ENCODE data around the gene RAX.

Gene RAX

GRCh38 chr18:59272891-59273758, at the start of gene RAX:
RAX (minus strand) TSS chr18:59273454; CDS start chr18:59273206, 248 bp downstream.
- DNase-seq: peak in 1 of 2 donors; percentile 35

GRCh38 chr18:59318460-59319050, 45.3 kb upstream of the RAX start, which contains the start of gene CPLX4:
CPLX4 (minus strand) TSS chr18:59318649; CDS start chr18:59318462, 187 bp downstream.
- DNase-seq: no peak

GRCh38 chr18:59311631-59312030, 38.4 kb upstream of the RAX start:
- DNase-seq: no peak

GRCh38 chr18:59308938-59309260, 35.6 kb upstream of the RAX start:
- DNase-seq: no peak

DNA sequence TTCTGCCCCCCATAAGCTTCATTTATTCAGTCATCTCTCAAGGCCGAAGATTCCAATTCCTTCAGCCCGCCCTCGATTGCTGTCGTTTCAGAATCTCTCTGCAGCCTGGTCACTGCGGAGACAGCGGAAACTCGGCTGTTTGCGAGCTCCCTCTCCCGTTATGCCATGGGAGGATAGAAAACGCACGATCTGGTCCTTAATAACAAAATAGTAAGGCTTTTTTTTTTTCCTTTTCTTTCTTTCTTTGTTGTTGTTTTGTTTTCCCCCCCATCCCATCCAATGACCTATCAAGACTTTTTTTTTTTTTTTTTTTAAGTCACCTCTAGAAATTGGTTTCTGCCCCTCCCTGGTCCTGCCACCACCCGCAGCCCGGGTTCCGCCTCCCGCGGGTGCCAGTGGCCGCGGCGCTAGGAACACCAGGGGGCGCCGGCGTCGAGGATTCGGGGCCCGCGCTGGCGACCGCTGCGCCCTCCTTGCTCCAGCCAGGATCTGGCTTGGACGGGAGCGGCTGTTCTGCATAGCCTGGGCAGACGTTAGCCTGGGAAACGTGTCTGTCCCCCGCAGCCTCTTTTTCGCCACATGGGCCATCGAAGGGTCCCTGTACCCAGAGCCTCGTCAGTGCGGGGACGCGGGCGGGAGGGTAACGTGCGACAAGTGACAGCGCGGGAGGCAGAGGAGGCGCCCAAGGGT, 35.1 kb upstream of the RAX start:
- DNase-seq: peak; percentile 43 to 81

DNA sequence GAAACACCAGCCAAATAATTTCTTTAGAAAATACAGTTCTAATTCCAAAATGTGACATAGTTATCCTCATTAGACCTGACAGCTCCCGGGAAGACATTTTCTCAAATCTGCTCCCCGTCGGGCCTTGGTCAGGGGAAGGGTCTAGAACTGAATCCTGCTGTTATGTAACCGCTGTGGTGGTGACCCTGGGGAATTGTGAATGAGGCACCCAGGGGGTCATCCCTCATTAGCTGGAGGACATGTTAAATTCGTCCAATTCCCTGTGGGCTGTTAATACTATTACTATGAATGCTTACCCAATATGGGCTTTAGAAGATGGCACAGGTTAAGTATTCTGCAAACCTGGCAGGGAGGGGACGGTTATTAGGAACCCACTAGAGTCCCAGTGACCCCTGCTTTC, 33.4 kb upstream of the RAX start:
- no peak for DNase-seq

DNA sequence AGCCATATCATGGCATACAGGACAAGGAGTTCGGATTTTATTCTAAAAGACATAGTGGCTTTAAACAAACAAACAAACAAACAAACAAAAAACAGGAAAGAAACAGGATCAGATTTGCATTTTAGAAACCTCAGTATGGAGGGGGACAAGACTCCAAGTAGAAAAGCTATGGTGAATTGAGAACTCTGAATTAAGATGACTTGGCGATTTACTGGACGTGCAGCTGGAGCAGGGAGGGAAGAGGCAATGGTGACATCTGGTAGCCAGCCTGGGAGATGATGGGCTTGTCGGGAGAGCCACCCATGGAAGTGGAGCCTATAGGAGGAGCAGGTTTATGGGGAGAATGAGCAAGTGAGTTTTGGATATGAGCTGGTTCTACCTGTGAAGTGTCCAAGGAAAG, 32.0 kb upstream of the RAX start:
- DNase-seq: no peak

GRCh38 chr18:59303656-59304195, 30.5 kb upstream of the RAX start:
- no peak for DNase-seq

DNA sequence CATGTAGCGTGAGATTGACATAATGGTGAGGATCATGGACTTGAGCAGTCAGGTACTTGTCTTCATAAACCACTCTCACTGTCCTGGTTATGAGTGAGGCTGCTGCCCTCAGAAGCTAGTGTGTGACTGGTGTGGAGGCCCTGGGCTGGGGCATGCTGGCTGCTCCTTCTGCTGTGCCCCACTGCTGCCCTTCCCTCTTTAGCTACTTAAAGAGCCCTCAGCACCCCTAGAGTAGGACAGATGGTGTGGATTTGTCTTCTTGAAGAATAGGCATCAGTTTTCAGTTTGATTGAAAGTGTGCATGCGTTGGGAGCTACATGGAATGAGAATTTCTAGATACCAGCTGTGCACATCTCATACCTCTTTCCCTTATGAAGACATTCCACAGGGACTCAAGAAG, 29.8 kb upstream of the RAX start:
- no peak for DNase-seq

- no peak for DNase-seq
Measured at GRCh38 chr18:59301929-59302328, 28.7 kb upstream of the RAX start.

GRCh38 chr18:59300676-59301285, 27.5 kb upstream of the RAX start:
- no peak for DNase-seq

DNA sequence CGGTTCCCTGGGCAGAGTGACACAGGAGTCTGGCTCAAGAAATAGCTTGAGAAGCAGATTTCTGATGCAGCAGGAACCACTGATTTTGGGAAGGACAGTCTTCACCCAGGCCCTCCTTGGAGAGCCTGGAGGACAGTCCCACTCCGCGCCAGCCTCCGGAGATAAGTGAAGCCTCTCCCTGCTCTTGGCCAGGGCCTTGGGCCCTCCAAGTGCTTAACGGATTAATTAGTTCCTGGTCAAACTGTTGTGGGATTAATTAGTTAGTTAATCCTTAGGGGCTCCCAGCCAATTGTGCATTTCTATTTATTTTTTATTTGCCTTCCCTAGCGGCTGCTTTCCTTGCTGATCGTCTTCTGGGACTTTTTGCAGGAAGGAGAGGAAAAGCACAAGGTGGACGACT, 25.6 kb upstream of the RAX start:
- no peak for DNase-seq

- no peak for DNase-seq
Measured at GRCh38 chr18:59293317-59293716, 20.1 kb upstream of the RAX start.

DNA sequence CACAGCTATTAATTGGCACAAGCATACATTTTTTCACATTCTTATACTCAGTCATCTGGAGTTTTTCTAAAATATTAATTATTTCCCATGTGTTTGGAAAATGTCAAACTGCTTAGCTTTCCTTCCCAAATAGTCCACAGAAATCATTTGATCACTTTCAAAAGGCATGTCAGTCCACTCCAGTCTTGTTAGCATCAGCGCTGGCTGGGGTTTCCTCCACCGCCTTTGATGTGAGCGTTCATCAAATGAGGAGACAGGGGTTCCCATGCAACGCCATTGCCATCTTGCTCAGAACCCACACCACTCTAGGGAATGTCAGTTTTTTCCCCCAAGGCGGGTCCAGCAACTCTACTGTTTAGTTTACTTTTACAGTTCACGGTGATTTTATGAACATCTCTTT, 13.1 kb upstream of the RAX start:
- no peak for DNase-seq

DNA sequence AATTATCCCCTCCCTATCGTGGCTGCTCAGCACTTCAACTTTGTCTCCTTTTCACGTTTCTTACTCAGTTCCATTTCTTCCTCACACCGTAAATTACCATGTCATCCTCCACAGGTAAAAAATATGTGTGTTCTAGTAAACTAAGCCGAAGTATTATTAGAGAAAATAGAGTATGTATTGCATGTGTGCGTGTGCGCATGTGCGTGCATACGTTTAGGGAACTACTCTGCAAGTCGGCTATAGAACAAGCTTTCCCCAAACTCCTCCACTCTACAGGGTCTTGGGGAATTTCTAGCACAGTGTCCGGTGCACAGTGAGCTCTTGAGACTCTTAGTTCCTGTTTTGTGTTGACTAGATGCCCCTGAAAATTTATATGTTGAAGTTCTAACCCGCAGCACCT, 9.1 kb upstream of the RAX start:
- no peak for DNase-seq

DNA sequence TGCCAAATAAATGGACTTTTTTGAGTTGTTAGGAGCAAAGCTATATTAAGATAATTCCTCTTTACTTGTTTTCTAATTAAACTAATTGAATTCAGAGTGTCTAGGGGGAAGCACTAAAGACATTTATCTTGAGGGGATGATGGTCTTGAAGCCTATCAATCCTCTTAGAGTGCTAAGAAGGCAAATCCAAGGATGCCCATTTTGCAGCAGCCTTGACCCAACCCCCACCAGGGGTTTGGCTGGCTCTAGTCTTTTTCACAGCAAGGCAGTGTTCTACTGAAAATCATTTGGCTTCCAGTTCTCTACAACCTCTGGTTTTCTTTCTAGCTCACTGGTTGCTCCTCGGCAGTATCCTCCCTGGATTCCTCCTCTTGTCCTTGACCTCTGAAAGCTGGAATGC, 6.5 kb upstream of the RAX start:
- DNase-seq: no peak

DNA sequence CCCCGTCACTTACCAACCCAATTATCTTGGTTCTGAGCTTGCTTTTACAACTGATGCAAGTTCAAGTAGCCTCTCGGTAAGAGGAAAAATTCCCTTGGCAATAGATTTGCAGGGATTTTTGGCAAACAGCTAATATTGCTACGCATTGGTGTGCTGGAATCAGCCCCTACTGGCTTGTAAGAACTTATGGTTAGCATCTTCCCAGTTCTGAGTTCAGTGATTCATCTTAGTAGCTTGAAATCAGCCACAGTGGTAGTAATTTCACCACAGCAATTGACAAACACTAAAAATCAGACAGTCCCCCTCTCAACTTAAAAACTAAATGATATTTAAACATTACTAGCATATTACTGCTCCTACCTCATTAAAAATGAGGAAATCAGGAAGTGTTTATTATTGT, 5.9 kb upstream of the RAX start:
- no peak for DNase-seq

DNA sequence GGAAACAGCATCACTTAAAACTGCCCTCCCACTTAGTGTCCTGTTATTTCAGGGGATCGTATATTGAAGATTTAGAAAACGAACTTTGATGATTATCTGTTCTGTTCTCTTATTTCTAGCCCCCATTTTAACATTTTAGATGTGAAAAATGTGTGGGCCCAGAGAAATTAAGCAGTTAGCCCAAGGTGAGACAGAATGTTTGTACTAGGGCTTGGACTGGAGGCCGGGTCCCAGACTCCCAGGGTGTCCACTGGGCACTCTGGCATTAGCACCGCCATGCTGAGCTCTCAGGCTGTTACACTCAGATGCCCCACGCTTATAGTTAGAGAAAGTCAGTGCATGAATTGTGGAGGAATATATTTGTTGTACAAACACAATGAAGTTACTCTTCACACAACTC, 5.5 kb upstream of the RAX start:
- DNase-seq: no peak

DNA sequence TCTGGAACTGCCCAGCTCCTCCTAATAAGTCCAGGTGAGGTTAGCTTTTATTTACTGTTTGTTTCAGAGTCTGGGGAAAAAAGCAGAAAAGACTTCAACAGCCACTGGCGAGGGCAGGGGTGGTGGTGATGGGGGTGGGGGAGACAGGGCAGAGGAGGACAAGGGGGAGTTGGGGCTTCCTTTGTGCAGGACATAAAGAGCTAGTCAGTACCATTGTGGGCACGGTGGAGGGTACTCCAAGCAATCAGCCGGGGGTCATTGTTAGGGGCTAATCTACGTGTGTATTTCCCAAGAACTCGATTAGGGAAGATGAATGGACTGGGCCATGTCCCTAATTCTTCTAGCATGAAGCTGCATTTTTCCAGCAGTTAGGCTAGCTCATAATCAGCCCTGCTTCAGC, 2.8 kb upstream of the RAX start:
- no peak for DNase-seq

DNA sequence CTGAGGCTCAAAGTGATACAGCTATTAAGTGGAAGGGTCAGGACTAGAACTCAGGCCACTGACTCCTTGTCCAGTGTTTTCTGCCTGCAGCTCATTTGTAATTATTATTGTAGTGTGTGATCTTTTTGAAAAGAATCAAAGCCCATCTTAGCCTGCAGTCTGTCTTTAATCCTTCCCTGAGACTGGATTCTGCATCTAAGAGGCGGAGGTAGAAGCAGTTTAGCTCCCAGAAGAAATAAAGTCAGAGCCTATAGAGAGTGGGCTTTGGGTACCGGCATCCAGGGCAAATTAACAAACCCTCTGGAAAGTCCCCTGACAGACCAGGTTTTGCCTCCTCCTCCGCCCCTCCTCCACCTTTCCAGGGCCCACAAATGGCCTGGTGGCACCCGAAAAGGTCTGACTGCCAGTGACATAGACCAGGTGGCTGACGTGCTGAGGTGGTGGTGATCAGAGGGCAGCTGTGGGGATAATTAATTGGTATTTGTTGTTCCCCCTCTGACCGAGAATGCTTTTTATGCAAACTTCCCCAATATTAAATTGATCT, 2.2 kb upstream of the RAX start:
- DNase-seq: no peak

GRCh38 chr18:59274533-59274928, 1.3 kb upstream of the RAX start:
- no peak for DNase-seq

- DNase-seq: no peak
Measured at GRCh38 chr18:59273759-59274532, 692 bp upstream of the RAX start.

Measured in inflammatory macrophage treated with lipopolysaccharide for 1 hour (primary cell).